PC-3 (cell line): Measurements from ENCODE around the gene CCDC71L.

Experiments used
- CTCF ChIP-seq: fragments of 300-600 bp; sonication (generic); conservative IDR thresholded peaks from 2 replicates; pipeline ENCODE4 v1.5.1; 2017; ENCODE audit warnings: antibody characterized with exemption, low read depth, mild to moderate bottlenecking, low read length
- EZH2 ChIP-seq: fragments of 300-600 bp; sonication (generic); IDR thresholded peaks from one replicate; pipeline ENCODE4 v1.6.1; 2017; ENCODE audit warnings: antibody characterized with exemption, mild to moderate bottlenecking, low read length; ENCODE audit not compliant: unreplicated experiment
- EZH2phosphoT487 ChIP-seq: fragments of 300-600 bp; sonication (generic); IDR thresholded peaks from 2 replicates; pipeline ENCODE4 v1.6.1; 2018; ENCODE audit warnings: mild to moderate bottlenecking, antibody characterized with exemption, low read length, borderline replicate concordance

GRCh38 chr7:106639476-106640334 lies 21.3 kb downstream of the CCDC71L start:
- TF ChIP-seq EZH2 (no peak), CTCF (no peak), EZH2phosphoT487 (no peak)
